Activated naive CD8-positive, alpha-beta T cell treated with anti-CD3 and anti-CD28 coated beads for 36 hours (primary cell): ENCODE data around the gene NOC2L. TPM values are rescaled to one million over a fixed set of nuclear protein-coding genes. Genes with fewer than 3 reads are reported as not detected.
A peak's percentile ranks its signal among the peaks of the same experiment; 100 is the strongest.

Experiments used
- DNase-seq: peaks from one replicate; pipeline ENCODE4 v3.0.0; 2021
- H3K27ac Mint-ChIP-seq: one replicate; pipeline ENCODE4 v1.8.0; 2022; ENCODE audit warnings: mild to moderate bottlenecking, moderate library complexity, mixed read lengths
- H3K27me3 Mint-ChIP-seq: one replicate; pipeline ENCODE4 v1.8.0; 2022; ENCODE audit warnings: mild to moderate bottlenecking, mixed read lengths
- H3K36me3 Mint-ChIP-seq: one replicate; pipeline ENCODE4 v1.8.0; 2021; ENCODE audit warnings: mild to moderate bottlenecking, mixed read lengths
- H3K4me1 Mint-ChIP-seq: one replicate; pipeline ENCODE4 v1.8.0; 2021; ENCODE audit warnings: mixed read lengths
- H3K4me3 Mint-ChIP-seq: one replicate; pipeline ENCODE4 v1.8.0; 2022; ENCODE audit warnings: mild to moderate bottlenecking, moderate library complexity, mixed read lengths
- H3K9me3 Mint-ChIP-seq: one replicate; pipeline ENCODE4 v1.8.0; 2022; ENCODE audit warnings: mixed read lengths
- total RNA-seq, 2 experiments: library from RNA; stranded (reverse); gene quantifications; one replicate each; pipeline ENCODE4 v1.2.3, GENCODE V29; 2021

The NOC2L gene
- total RNA-seq = 100 to 1,000 TPM; 176 to 185 TPM

DNA sequence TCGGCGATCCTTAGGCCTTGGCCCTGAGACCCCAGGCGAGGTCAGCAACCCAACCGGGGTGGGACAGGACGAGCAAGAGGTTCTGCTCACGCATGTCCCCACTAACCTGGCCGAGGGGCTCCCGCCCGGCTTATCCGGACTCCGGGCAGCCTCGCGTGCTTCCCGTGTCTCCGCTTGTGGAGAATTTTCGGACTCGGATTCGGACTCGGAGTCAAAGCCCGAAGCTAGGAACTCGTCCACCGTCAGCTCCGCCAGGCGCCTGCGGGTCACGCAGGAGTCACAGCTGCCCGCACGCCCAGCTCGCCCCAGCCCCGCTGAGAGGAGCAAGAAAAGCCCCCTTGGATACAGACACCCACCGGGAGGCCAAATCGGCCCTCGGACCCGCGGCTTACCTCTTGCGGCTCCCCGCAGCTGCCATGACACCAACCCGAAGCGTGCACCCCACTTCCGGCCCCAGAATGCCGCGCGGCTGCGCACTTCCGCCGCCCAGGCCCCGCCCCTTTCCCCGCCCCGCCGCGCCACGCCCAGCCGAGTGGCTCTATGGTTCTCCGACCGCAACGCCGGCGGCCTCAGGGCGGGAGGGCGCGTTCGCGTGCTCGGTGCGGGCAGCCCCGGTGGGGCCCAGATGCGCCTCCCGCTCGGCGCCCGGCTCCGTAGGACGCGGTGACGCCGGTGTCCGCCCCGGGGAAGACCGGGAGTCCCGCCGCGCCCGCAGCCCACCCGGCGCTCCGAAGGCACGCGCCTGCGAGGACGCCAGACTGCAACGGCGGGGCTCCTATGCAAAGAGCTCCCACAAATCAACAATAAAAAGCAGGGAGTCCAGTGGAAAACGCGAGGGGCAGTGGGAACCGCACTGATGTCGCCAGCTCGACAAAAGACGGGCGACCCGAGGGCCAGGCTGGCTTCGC is at the start of gene NOC2L:
Gene NOC2L, minus strand, starts transcription at position 434 of the 908 bp plus-strand sequence. Its CDS starts 16 bp downstream, at position 418.
- H3K27me3 Mint-ChIP-seq = no peaks in the 10 kb centered on the region
- no peaks in the 10 kb centered on the region for H3K9me3 Mint-ChIP-seq

DNA sequence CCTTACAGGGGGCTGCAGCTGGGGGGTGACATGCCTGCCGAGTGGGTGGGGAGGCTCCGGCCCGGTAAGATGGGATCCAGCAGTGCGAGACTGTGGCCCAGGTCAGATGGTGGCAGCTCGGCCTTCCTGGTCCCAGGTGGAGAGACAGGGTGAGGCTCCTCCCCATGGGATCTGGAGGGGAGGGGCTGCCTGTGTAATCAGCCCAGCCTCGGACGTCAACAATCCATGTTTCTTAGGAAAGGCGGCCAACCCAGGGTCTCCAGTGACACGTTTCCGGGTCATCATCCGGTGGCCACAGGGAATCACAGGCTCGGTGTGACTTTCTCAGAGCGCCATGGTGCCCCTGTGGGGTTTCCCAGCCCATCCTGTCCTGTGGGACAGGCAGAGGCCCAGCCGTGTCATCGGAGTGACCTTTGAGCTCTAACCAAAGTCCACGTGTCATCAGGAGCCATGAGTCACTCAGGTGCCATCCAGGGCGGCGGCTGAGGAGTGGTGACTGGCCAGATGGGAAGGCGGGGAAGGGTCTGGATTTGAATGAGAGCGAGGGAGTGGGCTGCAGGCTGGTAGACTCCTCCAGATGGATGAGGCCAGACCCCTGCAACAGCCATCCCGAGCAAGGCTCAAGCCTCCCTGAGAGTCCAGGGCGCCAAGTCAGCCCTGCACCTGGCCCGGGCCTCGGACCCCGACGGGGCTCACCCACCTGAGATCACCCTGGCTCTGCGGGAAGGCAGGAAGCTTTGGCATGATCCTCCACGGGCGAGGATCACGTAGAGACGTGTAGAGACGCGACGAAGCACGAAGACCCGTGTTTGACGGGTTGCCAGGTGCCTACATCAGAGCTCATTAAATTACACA is 47.5 kb upstream of the NOC2L start:
- Mint-ChIP-seq H3K27me3 (peaks cover 61% of the 10 kb centered on the region), H3K4me3 (no peak overlapping the region), H3K27ac (no peak overlapping the region), H3K9me3 (no peaks in the 10 kb centered on the region), H3K4me1 (peaks cover 12% of the 10 kb centered on the region), H3K36me3 (no peaks in the 10 kb centered on the region)
- DNase-seq = no peak

More for the DNA sequence above, at the start of gene NOC2L:
- DNase-seq = peak; percentile 94
- H3K4me3 Mint-ChIP-seq = peak within 1 kb of the TSS; percentile 99
- peaks cover 19% of the 10 kb centered on the region for H3K36me3 Mint-ChIP-seq
- H3K4me1 Mint-ChIP-seq = peaks cover 15% of the 10 kb centered on the region
- H3K27ac Mint-ChIP-seq = peak within 1 kb of the TSS; percentile 84

GRCh38 chr1:1005774-1006304 is 46.8 kb upstream of the NOC2L start:
- H3K27me3 Mint-ChIP-seq = peaks cover 63% of the 10 kb centered on the region
- no peaks in the 10 kb centered on the region for H3K9me3 Mint-ChIP-seq
- H3K27ac Mint-ChIP-seq = no peak overlapping the region
- H3K4me3 Mint-ChIP-seq = no peak overlapping the region
- no peaks in the 10 kb centered on the region for H3K36me3 Mint-ChIP-seq
- DNase-seq = no peak
- peaks cover 10% of the 10 kb centered on the region for H3K4me1 Mint-ChIP-seq

DNA sequence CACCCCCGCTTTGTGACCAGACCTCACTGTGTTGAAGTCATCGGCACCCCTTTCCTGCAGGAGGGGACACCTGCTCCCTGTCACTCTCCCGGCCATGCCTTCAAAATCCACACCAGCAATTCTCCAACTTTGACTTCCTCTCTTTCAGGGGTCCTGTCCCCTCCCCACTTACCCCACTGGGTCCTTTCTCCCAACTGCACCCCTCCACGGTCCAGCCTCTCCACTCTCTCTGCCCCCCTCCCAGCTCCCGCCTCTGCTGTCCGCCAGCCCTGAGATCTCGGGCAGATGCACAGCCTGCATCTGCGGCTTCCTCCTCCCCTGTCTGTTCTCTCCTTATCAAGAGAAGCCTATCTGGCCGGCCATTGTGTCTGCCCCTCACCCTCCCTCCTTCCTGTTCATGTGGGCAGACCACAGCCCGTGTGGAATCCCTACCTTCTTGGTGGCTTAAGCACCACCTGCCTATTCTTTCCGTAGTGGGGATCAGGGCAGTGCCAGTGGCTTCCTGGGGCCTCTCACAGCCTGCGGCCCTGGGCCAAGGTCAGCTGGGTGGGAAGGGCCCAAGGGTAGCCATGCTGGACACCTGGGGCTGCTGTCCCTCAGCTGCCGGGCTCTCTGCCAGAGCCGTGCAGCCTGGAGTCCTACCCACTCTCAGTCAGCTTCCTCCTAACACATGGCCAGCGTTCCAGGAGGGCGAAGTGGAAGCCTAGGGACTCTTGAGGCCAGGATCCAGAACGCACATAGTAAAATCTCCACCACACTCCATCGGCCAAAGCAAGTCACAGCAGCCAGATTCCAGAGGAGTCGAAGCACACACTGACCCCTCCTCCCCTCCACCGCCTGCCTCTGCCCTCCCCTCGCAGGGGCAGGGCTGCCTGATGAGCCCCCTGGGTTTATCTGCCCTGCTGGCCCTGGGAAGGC is 46.0 kb upstream of the NOC2L start:
- DNase-seq = no peak
- Mint-ChIP-seq H3K9me3 (no peaks in the 10 kb centered on the region), H3K27me3 (peaks cover 68% of the 10 kb centered on the region), H3K4me3 (no peak overlapping the region), H3K4me1 (peaks cover 11% of the 10 kb centered on the region), H3K36me3 (no peaks in the 10 kb centered on the region), H3K27ac (peak overlapping the region; percentile 50)

DNA sequence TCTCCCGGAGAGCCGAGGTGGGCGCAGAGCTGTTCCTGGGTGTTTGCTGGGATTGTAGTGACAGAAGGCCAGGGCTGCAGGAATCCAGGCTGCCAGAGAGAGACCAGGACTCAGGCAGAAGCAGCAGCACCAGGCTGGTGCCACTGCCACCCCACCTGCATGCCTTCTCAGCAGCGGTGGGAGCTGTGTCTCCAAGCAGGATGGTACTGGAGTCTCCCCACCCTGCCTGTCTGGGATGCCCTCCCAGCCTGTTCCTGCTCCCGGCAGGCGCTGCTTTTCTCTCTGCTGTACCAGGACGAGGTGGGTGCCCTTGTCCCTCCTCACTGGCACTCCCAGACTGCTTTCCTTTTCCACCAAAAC is 45.3 kb upstream of the NOC2L start:
- Mint-ChIP-seq H3K36me3 (no peaks in the 10 kb centered on the region), H3K27ac (no peak overlapping the region), H3K4me3 (no peak overlapping the region), H3K27me3 (peaks cover 68% of the 10 kb centered on the region), H3K9me3 (no peaks in the 10 kb centered on the region), H3K4me1 (peaks cover 11% of the 10 kb centered on the region)
- no peak for DNase-seq

GRCh38 chr1:1003618-1004419 is 44.8 kb upstream of the NOC2L start:
- H3K36me3 Mint-ChIP-seq = no peaks in the 10 kb centered on the region
- peaks cover 11% of the 10 kb centered on the region for H3K4me1 Mint-ChIP-seq
- H3K27me3 Mint-ChIP-seq = peaks cover 65% of the 10 kb centered on the region
- no peaks in the 10 kb centered on the region for H3K9me3 Mint-ChIP-seq
- no peak overlapping the region for H3K27ac Mint-ChIP-seq
- no peak for DNase-seq
- H3K4me3 Mint-ChIP-seq = no peak overlapping the region

- no peak for DNase-seq
- Mint-ChIP-seq H3K27ac (no peak overlapping the region), H3K27me3 (peaks cover 67% of the 10 kb centered on the region), H3K9me3 (no peaks in the 10 kb centered on the region), H3K4me3 (peak overlapping the region; percentile 72), H3K36me3 (no peaks in the 10 kb centered on the region), H3K4me1 (peaks cover 13% of the 10 kb centered on the region)
Observed at GRCh38 chr1:1001057-1001783, 42.2 kb upstream of the NOC2L start.

- peaks cover 67% of the 10 kb centered on the region for H3K27me3 Mint-ChIP-seq
- H3K36me3 Mint-ChIP-seq = no peaks in the 10 kb centered on the region
- no peak overlapping the region for H3K27ac Mint-ChIP-seq
- H3K4me3 Mint-ChIP-seq = peak overlapping the region; percentile 72
- DNase-seq = peak; percentile 71
- no peaks in the 10 kb centered on the region for H3K9me3 Mint-ChIP-seq
- peaks cover 15% of the 10 kb centered on the region for H3K4me1 Mint-ChIP-seq
Observed at GRCh38 chr1:1000357-1001056, 41.5 kb upstream of the NOC2L start.

DNA sequence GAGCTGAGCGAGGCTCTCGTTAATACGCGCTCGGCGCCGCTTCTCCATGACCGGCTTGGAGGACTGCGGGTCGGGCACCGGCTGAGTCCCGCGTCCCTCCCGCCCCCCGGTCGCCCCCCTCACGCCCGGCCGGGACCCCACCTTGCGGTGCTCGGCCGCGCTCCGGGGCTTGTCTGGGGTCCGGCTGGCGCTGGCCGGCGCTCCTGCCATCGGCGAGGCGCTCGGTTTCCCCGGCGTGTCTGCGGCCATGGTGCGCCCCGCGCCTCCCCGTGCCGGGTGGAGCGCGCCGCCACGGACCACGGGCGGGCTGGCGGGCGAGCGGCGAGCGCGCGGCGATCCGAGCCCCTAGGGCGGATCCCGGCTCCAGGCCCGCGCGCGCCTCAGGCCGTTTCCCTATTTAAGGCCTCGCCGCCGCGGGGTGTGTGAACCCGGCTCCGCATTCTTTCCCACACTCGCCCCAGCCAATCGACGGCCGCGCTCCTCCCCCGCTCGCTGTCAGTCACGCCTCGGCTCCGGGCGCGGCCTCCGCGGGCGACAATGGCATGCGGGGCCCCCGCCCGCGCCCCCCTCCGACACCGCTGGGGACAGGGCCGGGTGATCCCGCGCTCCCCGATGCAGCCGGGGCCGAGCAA is 40.8 kb upstream of the NOC2L start, which contains the start of gene HES4:
Gene HES4, minus strand, starts transcription at position 373 of the 632 bp plus-strand sequence. Its CDS starts 124 bp downstream, at position 249.
- H3K9me3 Mint-ChIP-seq = no peaks in the 10 kb centered on the region
- peaks cover 9% of the 10 kb centered on the region for H3K4me1 Mint-ChIP-seq
- peaks cover 66% of the 10 kb centered on the region for H3K27me3 Mint-ChIP-seq
- H3K4me3 Mint-ChIP-seq = peak within 1 kb of the TSS; percentile 72
- peak; percentile 66 for DNase-seq
- H3K36me3 Mint-ChIP-seq = no peaks in the 10 kb centered on the region
- H3K27ac Mint-ChIP-seq = no peak within 1 kb of the TSS

- Mint-ChIP-seq H3K9me3 (no peaks in the 10 kb centered on the region), H3K27ac (no peak overlapping the region), H3K27me3 (peaks cover 61% of the 10 kb centered on the region), H3K4me1 (peaks cover 5% of the 10 kb centered on the region), H3K4me3 (no peak overlapping the region), H3K36me3 (no peaks in the 10 kb centered on the region)
- no peak for DNase-seq
Observed at GRCh38 chr1:998995-999724, 40.1 kb upstream of the NOC2L start.

DNA sequence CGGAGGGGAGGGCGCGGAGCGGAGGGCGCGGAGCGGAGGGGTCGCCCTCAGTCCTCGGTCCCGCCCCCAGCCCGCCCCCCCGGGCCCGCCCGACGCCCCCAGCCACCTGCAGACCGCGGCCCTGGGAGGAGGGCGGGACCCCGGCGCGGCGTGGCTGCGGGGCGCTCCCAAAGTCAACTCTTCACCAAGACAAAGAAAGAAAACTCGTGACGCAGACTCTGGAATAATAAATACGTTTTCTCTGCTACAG is 39.6 kb upstream of the NOC2L start:
- H3K4me3 Mint-ChIP-seq = no peak overlapping the region
- H3K36me3 Mint-ChIP-seq = no peaks in the 10 kb centered on the region
- H3K27me3 Mint-ChIP-seq = peaks cover 56% of the 10 kb centered on the region
- H3K27ac Mint-ChIP-seq = no peak overlapping the region
- no peak for DNase-seq
- H3K9me3 Mint-ChIP-seq = no peaks in the 10 kb centered on the region
- H3K4me1 Mint-ChIP-seq = peaks cover 5% of the 10 kb centered on the region
